AG04449 (cell line): ENCODE data around the gene WDR3.

Source experiments
- CTCF ChIA-PET: fragments of 350-600 bp; formaldehyde crosslinking; extraction: SDS; loops from one replicate; lab custom pipeline; 2021; ENCODE audit warnings: antibody characterized with exemption; lab: Yijun Ruan, JAX
- POLR2A ChIA-PET: fragments of 400-600, 350-600 bp; formaldehyde crosslinking; extraction: SDS; loops from one replicate; lab custom pipeline; 2020; ENCODE audit warnings: antibody characterized with exemption, inconsistent platforms; lab: Yijun Ruan, JAX
- DNase-seq: peaks from one replicate; pipeline ENCODE4 v3.0.0-alpha.2; 2010; ENCODE audit warnings: low read depth, low spot score
- H3K4me3 ChIP-seq: 2 replicates; pipeline ENCODE4 v1.5.1; 2011; ENCODE audit warnings: low read depth, mild to moderate bottlenecking, control low read depth, low read length
- TF ChIP-seq, protein P1 (sequence below): IDR thresholded peaks from one replicate; pipeline ENCODE4 v1.5.1; 2011; ENCODE audit warnings: mild to moderate bottlenecking, moderate library complexity, low read length, control low read depth, inconsistent platforms; ENCODE audit not compliant: insufficient read depth; ENCODE audit errors: missing control alignments

Gene WDR3

GRCh38 chr1:117952386-117952785 lies 22.8 kb downstream of the WDR3 start:
- CTCF ChIA-PET, result no interaction called here

GRCh38 chr1:117959364-117959763 lies 29.8 kb downstream of the WDR3 start:
- TF ChIP-seq, protein P1, sequence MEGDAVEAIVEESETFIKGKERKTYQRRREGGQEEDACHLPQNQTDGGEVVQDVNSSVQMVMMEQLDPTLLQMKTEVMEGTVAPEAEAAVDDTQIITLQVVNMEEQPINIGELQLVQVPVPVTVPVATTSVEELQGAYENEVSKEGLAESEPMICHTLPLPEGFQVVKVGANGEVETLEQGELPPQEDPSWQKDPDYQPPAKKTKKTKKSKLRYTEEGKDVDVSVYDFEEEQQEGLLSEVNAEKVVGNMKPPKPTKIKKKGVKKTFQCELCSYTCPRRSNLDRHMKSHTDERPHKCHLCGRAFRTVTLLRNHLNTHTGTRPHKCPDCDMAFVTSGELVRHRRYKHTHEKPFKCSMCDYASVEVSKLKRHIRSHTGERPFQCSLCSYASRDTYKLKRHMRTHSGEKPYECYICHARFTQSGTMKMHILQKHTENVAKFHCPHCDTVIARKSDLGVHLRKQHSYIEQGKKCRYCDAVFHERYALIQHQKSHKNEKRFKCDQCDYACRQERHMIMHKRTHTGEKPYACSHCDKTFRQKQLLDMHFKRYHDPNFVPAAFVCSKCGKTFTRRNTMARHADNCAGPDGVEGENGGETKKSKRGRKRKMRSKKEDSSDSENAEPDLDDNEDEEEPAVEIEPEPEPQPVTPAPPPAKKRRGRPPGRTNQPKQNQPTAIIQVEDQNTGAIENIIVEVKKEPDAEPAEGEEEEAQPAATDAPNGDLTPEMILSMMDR, result no peak
- CTCF ChIA-PET, result interaction anchor here (1.3 kb wide), 1 partner anchor 891 kb away, joined by 3 read pairs; no protein-coding TSS in a partner anchor
- POLR2A ChIA-PET, result no interaction called here
- H3K4me3 ChIP-seq, result no peak overlapping the region
- no peak for DNase-seq

More at GRCh38 chr1:117952386-117952785, 22.8 kb downstream of the WDR3 start:
- DNase-seq, result no peak
- no peak overlapping the region for H3K4me3 ChIP-seq
- TF ChIP-seq, protein P1, result no peak
- POLR2A ChIA-PET, result interaction anchor here (1.2 kb wide), 1 partner anchor 9 kb away, joined by 3 read pairs; no protein-coding TSS in a partner anchor

GRCh38 chr1:117964290-117965038 lies 34.9 kb downstream of the WDR3 start:
- no peak overlapping the region for H3K4me3 ChIP-seq
- DNase-seq, result no peak
- ChIA-PET POLR2A (no interaction called here), CTCF (no interaction called here)
- TF ChIP-seq, protein P1, result no peak

GRCh38 chr1:117967477-117967876 lies 37.9 kb downstream of the WDR3 start:
- peak; percentile 24 for DNase-seq
- TF ChIP-seq, protein P1, result peak; percentile 15
- CTCF ChIA-PET, result interaction anchor here (0.8 to 1.3 kb wide), 3 partner anchors 9 to 1402 kb away, joined by 3 to 5 read pairs (median 3); partner anchors contain the start of gene HAO2
- POLR2A ChIA-PET, result no interaction called here
- H3K4me3 ChIP-seq, result no peak overlapping the region

- H3K4me3 ChIP-seq, result no peak overlapping the region
- POLR2A ChIA-PET, result no interaction called here
- CTCF ChIA-PET, result interaction anchor here (0.8 to 1.3 kb wide), 3 partner anchors 9 to 1401 kb away, joined by 3 to 5 read pairs (median 3); partner anchors contain the start of gene HAO2
- no peak for DNase-seq
- TF ChIP-seq, protein P1, result no peak
Observed at GRCh38 chr1:117967881-117968280, 38.3 kb downstream of the WDR3 start.

DNA sequence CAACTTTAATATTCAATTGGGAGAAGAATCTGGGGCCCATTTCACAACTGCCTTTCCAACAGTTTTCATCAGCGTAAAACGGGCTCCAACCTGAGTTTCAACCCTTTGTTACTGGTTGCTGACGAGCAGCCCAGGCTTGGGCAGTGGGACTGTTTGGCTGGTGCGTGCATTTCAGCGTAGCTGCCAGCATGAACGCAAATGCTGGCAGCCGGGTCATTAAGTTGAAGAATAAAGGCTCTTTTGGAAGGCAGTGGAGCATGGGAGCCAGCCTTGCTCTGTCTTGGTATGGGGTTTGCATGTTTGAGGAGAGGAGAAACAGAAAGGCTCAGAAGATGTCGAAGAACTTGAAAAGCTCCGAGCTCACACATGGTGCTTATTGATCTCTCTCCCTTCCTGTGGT lies 40.7 kb downstream of the WDR3 start:
- ChIA-PET POLR2A (no interaction called here), CTCF (no interaction called here)
- H3K4me3 ChIP-seq, result no peak overlapping the region
- TF ChIP-seq, protein P1, result no peak
- DNase-seq, result no peak
